ENCODE results near the gene SPIRE1.

SPIRE1 gene

GRCh38 chr18:12654971-12655370, 2.9 kb downstream of the SPIRE1 start:
- no peak overlapping the region for H3K56ac ChIP-seq (ENCODE audit: low read length)
- H3K18ac ChIP-seq (ENCODE audit: low read length): no peak overlapping the region
- no peaks in the 10 kb centered on the region for H3K36me3 ChIP-seq (ENCODE audit: control insufficient read depth, insufficient read depth, low read length)
- no peak overlapping the region for H3K4me2 ChIP-seq (ENCODE audit: low read length)
- H3K4ac ChIP-seq (ENCODE audit: low read depth, low read length): no peak overlapping the region
- no peaks in the 10 kb centered on the region for H3K27me3 ChIP-seq (ENCODE audit: insufficient read depth, low read length, poor library complexity)
- H3K4me1 ChIP-seq (ENCODE audit: control insufficient read depth, low read depth, low read length): no peaks in the 10 kb centered on the region
- no peak overlapping the region for H4K8ac ChIP-seq (ENCODE audit: low read depth, low read length)
- DNase-seq: no peak
- no peaks in the 10 kb centered on the region for H3K79me1 ChIP-seq (ENCODE audit: low read length)
- no peak overlapping the region for H2BK5ac ChIP-seq (ENCODE audit: low read length)
- no peaks in the 10 kb centered on the region for H3K79me2 ChIP-seq (ENCODE audit: control insufficient read depth, insufficient read depth, low read length)
- no peak overlapping the region for H3K4me3 ChIP-seq (ENCODE audit: low read length)
- no peak overlapping the region for H3K23ac ChIP-seq (ENCODE audit: low read length)
- H4K5ac ChIP-seq (ENCODE audit: low read length): no peak overlapping the region
- no peak overlapping the region for H3K9ac ChIP-seq (ENCODE audit: low read length)
- no peak overlapping the region for H2BK120ac ChIP-seq (ENCODE audit: low read depth, low read length)
- H2BK15ac ChIP-seq (replicated peaks; ENCODE audit: low read depth): no peak overlapping the region
- no peak overlapping the region for H2AK5ac ChIP-seq (ENCODE audit: low read length)
- WGBS (ENCODE audit: extremely low coverage, insufficient coverage, low lambda C conversion rate): no CpG with 5 or more reads among the region's 1 CpG
- H3K27ac ChIP-seq (ENCODE audit: low read depth, low read length): no peak overlapping the region

- Histone ChIP-seq H3K79me2 (ENCODE audit: control insufficient read depth, insufficient read depth, low read length) (no peaks in the 10 kb centered on the region), H3K36me3 (ENCODE audit: control insufficient read depth, insufficient read depth, low read length) (no peaks in the 10 kb centered on the region), H3K18ac (ENCODE audit: low read length) (no peak overlapping the region), H3K23ac (ENCODE audit: low read length) (no peak overlapping the region), H3K56ac (ENCODE audit: low read length) (no peak overlapping the region), H2BK5ac (ENCODE audit: low read length) (no peak overlapping the region), H3K4me3 (ENCODE audit: low read length) (no peak overlapping the region), H3K79me1 (ENCODE audit: low read length) (no peaks in the 10 kb centered on the region), H3K27me3 (ENCODE audit: insufficient read depth, low read length, poor library complexity) (no peaks in the 10 kb centered on the region), H4K8ac (ENCODE audit: low read depth, low read length) (no peak overlapping the region), H2BK15ac (replicated peaks; ENCODE audit: low read depth) (no peak overlapping the region), H3K4me1 (ENCODE audit: control insufficient read depth, low read depth, low read length) (no peaks in the 10 kb centered on the region), H2AK5ac (ENCODE audit: low read length) (no peak overlapping the region), H3K4me2 (ENCODE audit: low read length) (no peak overlapping the region), H2BK120ac (ENCODE audit: low read depth, low read length) (no peak overlapping the region), H3K9ac (ENCODE audit: low read length) (no peak overlapping the region), H4K5ac (ENCODE audit: low read length) (no peak overlapping the region), H3K4ac (ENCODE audit: low read depth, low read length) (no peak overlapping the region), H3K27ac (ENCODE audit: low read depth, low read length) (no peak overlapping the region)
- WGBS (ENCODE audit: extremely low coverage, insufficient coverage, low lambda C conversion rate): no CpG with 5 or more reads among the region's 3 CpGs
- no peak for DNase-seq
Observed at GRCh38 chr18:12652861-12653401, 5.0 kb downstream of the SPIRE1 start.

- H3K27ac ChIP-seq (ENCODE audit: low read depth, low read length): no peak overlapping the region
- H3K23ac ChIP-seq (ENCODE audit: low read length): no peak overlapping the region
- no peaks in the 10 kb centered on the region for H3K36me3 ChIP-seq (ENCODE audit: control insufficient read depth, insufficient read depth, low read length)
- no peak overlapping the region for H3K9ac ChIP-seq (ENCODE audit: low read length)
- H3K56ac ChIP-seq (ENCODE audit: low read length): no peak overlapping the region
- H3K4me2 ChIP-seq (ENCODE audit: low read length): no peak overlapping the region
- H3K79me2 ChIP-seq (ENCODE audit: control insufficient read depth, insufficient read depth, low read length): peaks cover 1% of the 10 kb centered on the region
- H3K27me3 ChIP-seq (ENCODE audit: insufficient read depth, low read length, poor library complexity): no peaks in the 10 kb centered on the region
- DNase-seq: no peak
- H2AK5ac ChIP-seq (ENCODE audit: low read length): no peak overlapping the region
- no peak overlapping the region for H3K4ac ChIP-seq (ENCODE audit: low read depth, low read length)
- no peaks in the 10 kb centered on the region for H3K79me1 ChIP-seq (ENCODE audit: low read length)
- no peak overlapping the region for H4K8ac ChIP-seq (ENCODE audit: low read depth, low read length)
- H3K18ac ChIP-seq (ENCODE audit: low read length): no peak overlapping the region
- no peak overlapping the region for H4K5ac ChIP-seq (ENCODE audit: low read length)
- no peaks in the 10 kb centered on the region for H3K4me1 ChIP-seq (ENCODE audit: control insufficient read depth, low read depth, low read length)
- 100% methylated on average over 2 of the region's 4 CpGs for WGBS (ENCODE audit: extremely low coverage, insufficient coverage, low lambda C conversion rate)
- H2BK5ac ChIP-seq (ENCODE audit: low read length): no peak overlapping the region
- no peak overlapping the region for H2BK120ac ChIP-seq (ENCODE audit: low read depth, low read length)
- H2BK15ac ChIP-seq (replicated peaks; ENCODE audit: low read depth): no peak overlapping the region
- H3K4me3 ChIP-seq (ENCODE audit: low read length): no peak overlapping the region
Observed at GRCh38 chr18:12651651-12652050, 6.3 kb downstream of the SPIRE1 start.

- H3K4ac ChIP-seq (ENCODE audit: low read depth, low read length): no peak overlapping the region
- peaks cover 3% of the 10 kb centered on the region for H3K4me1 ChIP-seq (ENCODE audit: control insufficient read depth, low read depth, low read length)
- no peaks in the 10 kb centered on the region for H3K27me3 ChIP-seq (ENCODE audit: insufficient read depth, low read length, poor library complexity)
- H3K18ac ChIP-seq (ENCODE audit: low read length): no peak overlapping the region
- H3K27ac ChIP-seq (ENCODE audit: low read depth, low read length): no peak overlapping the region
- no peak overlapping the region for H3K23ac ChIP-seq (ENCODE audit: low read length)
- H3K36me3 ChIP-seq (ENCODE audit: control insufficient read depth, insufficient read depth, low read length): no peaks in the 10 kb centered on the region
- no peak overlapping the region for H4K8ac ChIP-seq (ENCODE audit: low read depth, low read length)
- no peak overlapping the region for H2BK5ac ChIP-seq (ENCODE audit: low read length)
- H2BK15ac ChIP-seq (replicated peaks; ENCODE audit: low read depth): no peak overlapping the region
- no peak overlapping the region for H3K9ac ChIP-seq (ENCODE audit: low read length)
- no peak overlapping the region for H2BK120ac ChIP-seq (ENCODE audit: low read depth, low read length)
- no peak for DNase-seq
- no peak overlapping the region for H3K4me3 ChIP-seq (ENCODE audit: low read length)
- WGBS (ENCODE audit: extremely low coverage, insufficient coverage, low lambda C conversion rate): no CpG with 5 or more reads among the region's 3 CpGs
- no peak overlapping the region for H3K4me2 ChIP-seq (ENCODE audit: low read length)
- no peak overlapping the region for H2AK5ac ChIP-seq (ENCODE audit: low read length)
- no peak overlapping the region for H4K5ac ChIP-seq (ENCODE audit: low read length)
- no peak overlapping the region for H3K56ac ChIP-seq (ENCODE audit: low read length)
- peaks cover 1% of the 10 kb centered on the region for H3K79me2 ChIP-seq (ENCODE audit: control insufficient read depth, insufficient read depth, low read length)
- no peaks in the 10 kb centered on the region for H3K79me1 ChIP-seq (ENCODE audit: low read length)
Observed at GRCh38 chr18:12647773-12648172, 10.1 kb downstream of the SPIRE1 start.

GRCh38 chr18:12645751-12646203, 12.1 kb downstream of the SPIRE1 start:
- DNase-seq: no peak
- Histone ChIP-seq H3K27ac (ENCODE audit: low read depth, low read length) (no peak overlapping the region), H2AK5ac (ENCODE audit: low read length) (no peak overlapping the region), H3K4me1 (ENCODE audit: control insufficient read depth, low read depth, low read length) (peaks cover 3% of the 10 kb centered on the region), H3K9ac (ENCODE audit: low read length) (no peak overlapping the region), H3K4ac (ENCODE audit: low read depth, low read length) (no peak overlapping the region), H3K27me3 (ENCODE audit: insufficient read depth, low read length, poor library complexity) (no peaks in the 10 kb centered on the region), H3K4me2 (ENCODE audit: low read length) (no peak overlapping the region), H3K18ac (ENCODE audit: low read length) (no peak overlapping the region), H2BK120ac (ENCODE audit: low read depth, low read length) (no peak overlapping the region), H3K36me3 (ENCODE audit: control insufficient read depth, insufficient read depth, low read length) (no peaks in the 10 kb centered on the region), H3K23ac (ENCODE audit: low read length) (no peak overlapping the region), H2BK5ac (ENCODE audit: low read length) (no peak overlapping the region), H3K79me1 (ENCODE audit: low read length) (no peaks in the 10 kb centered on the region), H2BK15ac (replicated peaks; ENCODE audit: low read depth) (no peak overlapping the region), H4K8ac (ENCODE audit: low read depth, low read length) (no peak overlapping the region), H4K5ac (ENCODE audit: low read length) (no peak overlapping the region), H3K4me3 (ENCODE audit: low read length) (no peak overlapping the region), H3K79me2 (ENCODE audit: control insufficient read depth, insufficient read depth, low read length) (peaks cover 1% of the 10 kb centered on the region), H3K56ac (ENCODE audit: low read length) (peak overlapping the region; percentile 37)
- no CpG with 5 or more reads among the region's 10 CpGs for WGBS (ENCODE audit: extremely low coverage, insufficient coverage, low lambda C conversion rate)

GRCh38 chr18:12645254-12645653, 12.7 kb downstream of the SPIRE1 start:
- Histone ChIP-seq H3K27ac (ENCODE audit: low read depth, low read length) (no peak overlapping the region), H3K4me2 (ENCODE audit: low read length) (no peak overlapping the region), H2BK15ac (replicated peaks; ENCODE audit: low read depth) (no peak overlapping the region)

More at GRCh38 chr18:12645254-12645653, 12.7 kb downstream of the SPIRE1 start:
- Histone ChIP-seq H4K8ac (ENCODE audit: low read depth, low read length) (no peak overlapping the region), H3K79me1 (ENCODE audit: low read length) (no peaks in the 10 kb centered on the region), H2AK5ac (ENCODE audit: low read length) (no peak overlapping the region), H3K79me2 (ENCODE audit: control insufficient read depth, insufficient read depth, low read length) (peaks cover 1% of the 10 kb centered on the region), H3K36me3 (ENCODE audit: control insufficient read depth, insufficient read depth, low read length) (no peaks in the 10 kb centered on the region), H3K56ac (ENCODE audit: low read length) (no peak overlapping the region), H3K27me3 (ENCODE audit: insufficient read depth, low read length, poor library complexity) (no peaks in the 10 kb centered on the region), H3K4ac (ENCODE audit: low read depth, low read length) (no peak overlapping the region), H2BK5ac (ENCODE audit: low read length) (no peak overlapping the region), H3K9ac (ENCODE audit: low read length) (no peak overlapping the region), H2BK120ac (ENCODE audit: low read depth, low read length) (no peak overlapping the region), H3K4me1 (ENCODE audit: control insufficient read depth, low read depth, low read length) (peaks cover 3% of the 10 kb centered on the region), H4K5ac (ENCODE audit: low read length) (no peak overlapping the region), H3K23ac (ENCODE audit: low read length) (no peak overlapping the region), H3K18ac (ENCODE audit: low read length) (no peak overlapping the region), H3K4me3 (ENCODE audit: low read length) (no peak overlapping the region)
- no peak for DNase-seq

Measured in mesendoderm (in vitro differentiated cells).